HL-60/S4 treated with retinoic acid at 250 ng/mL for 4 days and 3 days (cell line): ENCODE measurements around the gene CCDC17.

ENCODE experiments used
- in situ Hi-C: fragments of 300-500 bp; cut with MboI; formaldehyde crosslinking; loops from 2 replicates; pipeline ENCODE4 v1.7.0; 2022; ENCODE audit warnings: low sequenced_read_pairs

The CCDC17 gene

DNA sequence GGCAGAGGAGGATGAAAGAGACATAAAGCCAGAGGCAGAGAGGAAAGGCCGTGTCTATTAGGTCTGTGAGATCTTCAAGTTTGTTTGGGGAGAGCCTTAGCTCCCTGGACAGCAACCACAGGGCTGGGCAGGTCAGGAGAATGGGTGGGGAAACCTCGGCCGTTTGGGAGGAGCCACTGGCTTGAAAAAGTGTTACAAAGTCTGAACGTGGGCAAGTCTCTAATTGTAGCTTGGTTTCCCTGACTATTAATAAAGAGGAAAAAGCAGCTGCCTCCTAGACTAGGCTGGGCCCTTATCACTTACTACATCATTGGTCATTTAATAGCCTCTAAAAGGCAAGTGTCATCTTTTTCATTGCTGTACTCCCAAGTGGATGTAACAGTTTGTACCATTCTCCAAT lies at the start of gene CCDC17:
Gene CCDC17, minus strand, starts transcription at position 83 of the 400 bp plus-strand sequence. CDS start 145 bp downstream, outside the sequence.
- in situ Hi-C loops: no loop called here

DNA sequence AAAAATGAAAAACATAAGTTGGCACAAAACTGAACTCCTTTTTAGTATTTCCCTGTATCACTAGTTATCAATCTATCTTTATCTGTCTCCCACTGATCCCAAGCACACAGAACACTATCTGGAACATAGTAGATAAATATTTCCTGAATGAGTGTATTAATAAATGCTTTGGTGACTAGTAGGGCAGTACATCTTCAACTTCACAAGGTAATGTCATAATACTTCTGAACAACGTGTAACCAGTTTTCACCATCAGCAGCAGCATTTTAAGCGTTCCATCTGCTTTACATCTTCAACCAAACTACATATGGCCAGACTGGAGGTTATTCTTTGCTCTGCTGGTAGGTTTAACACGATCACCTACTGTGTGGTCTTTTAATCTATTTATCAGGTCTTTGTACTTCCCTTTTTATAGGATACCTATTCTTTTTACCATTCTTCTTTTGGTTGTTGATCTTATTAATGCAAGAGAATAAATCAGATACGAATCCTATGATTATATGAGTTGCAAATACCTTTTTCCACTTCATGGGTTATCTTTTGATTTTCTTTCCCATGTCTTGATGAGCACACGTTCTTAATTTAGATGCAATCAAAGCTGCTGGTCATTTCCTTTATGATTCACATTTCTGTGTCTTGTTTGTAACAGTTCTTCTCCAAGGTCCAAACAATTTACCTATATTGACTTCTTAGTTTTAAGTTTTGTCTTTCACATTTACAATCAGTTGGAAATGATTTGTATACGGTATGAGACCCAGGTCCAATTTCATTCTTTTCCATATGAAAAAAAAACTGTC lies 46.2 kb upstream of the CCDC17 start:
- in situ Hi-C loops: no loop called here

DNA sequence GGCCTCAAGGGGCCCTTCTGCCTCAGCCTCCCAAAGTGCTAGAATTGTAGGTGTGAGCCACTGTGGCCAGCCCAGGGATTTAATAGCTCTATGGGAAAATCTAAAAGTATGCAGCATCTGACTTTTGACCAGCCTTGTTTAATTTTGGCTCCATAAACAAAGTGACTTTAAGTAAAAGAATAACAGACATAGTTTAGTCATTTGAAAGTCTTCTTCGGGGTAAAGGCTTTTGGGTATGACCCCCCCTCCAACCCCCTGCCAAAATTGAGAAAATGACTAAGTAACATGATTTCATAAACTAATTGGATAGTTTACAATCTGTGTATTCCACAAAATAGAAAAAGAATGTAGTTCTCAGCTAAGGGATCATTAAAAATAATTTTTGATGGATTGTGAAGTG lies 45.5 kb upstream of the CCDC17 start:
- in situ Hi-C loops: no loop called here

DNA sequence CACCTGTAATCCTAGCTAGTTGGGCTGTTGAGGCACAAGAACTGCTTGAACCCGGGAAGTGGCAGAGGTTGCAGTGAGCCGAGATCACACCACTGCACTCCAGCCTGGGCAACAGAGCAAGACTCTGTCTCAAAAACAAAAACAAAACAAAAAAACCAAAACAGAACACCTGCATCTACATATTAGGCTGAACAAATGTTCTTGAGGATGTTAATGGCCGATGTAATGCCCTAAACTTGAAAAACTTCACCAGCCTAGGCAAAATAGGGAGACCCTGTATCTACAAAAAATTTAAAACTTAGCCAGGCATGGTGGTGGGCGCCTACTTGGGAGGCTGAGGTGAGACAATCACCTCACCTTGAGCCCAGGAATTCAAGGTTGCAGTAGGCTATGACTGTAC lies 44.7 kb upstream of the CCDC17 start:
- in situ Hi-C loops: no loop called here

DNA sequence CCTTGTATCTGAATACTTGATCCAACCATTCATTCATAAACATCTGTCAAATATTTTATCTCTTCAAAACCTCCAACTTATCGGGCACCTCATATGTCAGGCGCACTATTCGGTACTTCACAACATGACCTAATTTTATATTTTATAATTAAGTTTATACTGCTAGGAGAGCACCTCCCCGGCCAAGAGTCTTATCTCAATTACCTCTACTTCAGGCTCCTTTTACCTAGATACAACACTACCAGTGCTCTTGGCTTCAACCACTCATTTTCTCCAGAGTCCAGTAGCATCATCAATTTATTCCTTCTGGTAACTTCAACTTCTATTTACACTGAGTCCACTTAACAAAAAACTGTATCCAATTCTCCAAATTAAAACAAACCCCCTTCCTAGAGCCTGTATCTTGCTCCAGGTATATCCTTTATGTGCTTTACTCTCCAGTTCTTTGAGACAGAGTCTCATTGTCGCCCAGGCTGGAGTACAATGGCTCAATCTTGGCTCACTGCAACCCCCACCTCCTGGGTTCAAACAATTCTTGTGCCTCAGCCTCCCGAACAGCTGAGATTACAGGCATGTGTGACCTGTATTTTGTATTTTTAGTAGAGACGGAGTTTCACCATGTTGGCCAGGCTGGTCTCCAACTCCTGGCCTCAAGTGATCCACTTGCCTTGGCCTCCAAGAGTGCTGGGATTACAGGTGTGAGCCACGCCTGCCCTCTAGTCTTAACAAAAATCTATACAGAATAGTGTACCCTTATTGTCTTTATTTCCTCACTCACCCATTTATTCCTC lies 43.7 kb upstream of the CCDC17 start:
- in situ Hi-C loops: no loop called here

DNA sequence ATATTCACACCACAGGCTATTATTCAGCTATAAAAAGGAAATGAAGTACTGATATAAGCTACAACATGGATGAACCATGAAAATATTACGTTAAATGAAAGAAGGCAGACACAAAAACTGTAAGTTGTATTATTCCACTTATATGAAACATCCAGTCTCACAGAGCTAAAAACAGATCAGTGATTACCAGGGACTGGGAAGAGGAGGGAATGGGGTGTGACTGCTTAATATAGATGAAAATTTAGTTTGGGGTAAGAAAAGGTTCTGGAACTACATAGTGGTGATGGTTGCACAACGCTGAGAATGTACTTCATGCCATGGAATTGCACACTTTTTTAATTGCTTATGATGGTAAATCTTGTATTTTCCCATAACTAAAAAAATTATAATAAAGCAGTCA lies 43.0 kb upstream of the CCDC17 start:
- in situ Hi-C loops: no loop called here

DNA sequence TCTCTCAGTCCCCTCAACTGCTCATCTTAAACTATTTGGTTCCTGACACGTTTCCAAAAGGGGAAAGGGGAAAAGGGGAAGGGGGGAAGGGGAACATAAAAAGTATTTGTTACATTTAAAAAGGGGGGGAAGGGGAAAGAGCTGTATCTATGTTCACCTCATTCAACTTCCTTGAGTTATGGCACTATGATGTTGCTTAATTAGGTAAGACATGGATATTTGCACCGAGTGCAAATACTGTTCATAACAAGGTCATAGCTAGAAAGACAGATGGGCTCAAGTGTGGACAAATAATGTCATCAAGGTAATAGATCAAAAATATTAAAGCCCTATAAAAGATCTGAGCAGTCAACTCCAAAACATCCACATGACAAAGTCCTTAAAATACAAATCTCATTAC lies 36.5 kb upstream of the CCDC17 start:
- in situ Hi-C loops: no loop called here

DNA sequence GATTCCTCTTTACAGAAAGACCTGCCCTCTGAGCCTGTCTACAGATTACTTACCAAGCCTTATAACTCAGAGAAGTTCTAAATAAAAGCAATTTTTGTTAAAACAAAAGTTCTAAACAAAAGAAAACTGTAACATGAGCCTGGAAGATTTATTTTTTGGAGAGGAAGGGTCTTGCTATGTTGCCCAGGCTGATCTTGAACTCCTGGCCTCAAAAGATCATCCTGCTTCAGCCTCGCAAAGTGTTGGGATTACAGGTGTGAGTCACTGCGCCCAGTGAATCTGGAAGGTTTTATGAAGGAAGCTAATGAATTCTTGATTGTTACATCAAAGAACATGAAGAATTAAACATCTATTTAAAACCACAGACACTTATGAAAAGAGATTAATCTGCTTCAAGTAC lies 35.4 kb upstream of the CCDC17 start:
- in situ Hi-C loops: no loop called here

DNA sequence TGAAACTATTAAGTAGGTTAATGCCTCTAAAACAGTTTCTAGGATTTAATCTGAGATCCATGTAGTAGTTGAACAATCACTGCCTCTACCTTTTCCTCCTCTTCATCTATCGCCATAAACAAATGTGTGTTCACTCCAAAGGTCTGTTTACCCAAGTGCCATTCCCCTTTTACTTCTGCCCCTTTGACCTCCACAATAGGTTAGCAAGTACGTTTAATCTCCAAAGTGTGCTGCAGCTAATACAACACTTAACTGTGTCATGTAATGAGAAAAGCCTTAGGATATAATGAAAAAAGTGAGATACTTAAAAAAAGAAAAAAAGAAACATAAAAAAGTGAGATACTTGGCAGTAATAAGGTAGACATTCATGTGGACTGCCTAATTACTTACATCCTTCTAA lies 34.3 kb upstream of the CCDC17 start:
- in situ Hi-C loops: no loop called here

DNA sequence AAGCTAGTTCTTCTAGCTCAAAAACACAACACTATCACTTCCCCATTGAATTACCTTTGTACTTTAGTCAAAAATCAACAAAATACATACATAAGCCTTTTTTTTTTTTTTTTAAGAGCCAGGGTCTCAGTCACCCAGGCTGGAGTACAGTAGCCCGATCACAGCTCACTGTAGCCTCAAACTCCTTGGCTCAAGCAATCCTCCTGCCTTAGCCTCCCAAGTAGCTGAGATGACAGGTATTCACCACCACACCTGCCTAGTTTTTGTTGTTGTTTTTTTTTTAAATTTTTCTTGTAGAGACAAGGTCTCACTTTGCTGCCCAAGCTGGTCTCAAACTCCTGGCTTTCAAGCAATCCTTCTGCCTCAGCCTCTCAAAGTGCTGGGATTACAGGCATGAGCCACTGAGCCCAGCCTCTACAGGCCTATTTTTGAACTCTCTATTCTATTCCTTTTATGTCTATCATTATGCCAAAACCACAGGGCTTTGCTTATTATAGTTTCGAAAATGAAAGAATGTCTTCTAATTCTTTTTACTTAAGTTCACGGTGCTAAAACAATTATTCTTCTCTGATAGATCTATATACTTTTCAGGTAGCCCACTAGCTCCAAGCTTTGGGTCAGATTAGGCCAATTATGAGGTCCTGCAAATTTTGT lies 32.8 kb upstream of the CCDC17 start:
- in situ Hi-C loops: no loop called here

DNA sequence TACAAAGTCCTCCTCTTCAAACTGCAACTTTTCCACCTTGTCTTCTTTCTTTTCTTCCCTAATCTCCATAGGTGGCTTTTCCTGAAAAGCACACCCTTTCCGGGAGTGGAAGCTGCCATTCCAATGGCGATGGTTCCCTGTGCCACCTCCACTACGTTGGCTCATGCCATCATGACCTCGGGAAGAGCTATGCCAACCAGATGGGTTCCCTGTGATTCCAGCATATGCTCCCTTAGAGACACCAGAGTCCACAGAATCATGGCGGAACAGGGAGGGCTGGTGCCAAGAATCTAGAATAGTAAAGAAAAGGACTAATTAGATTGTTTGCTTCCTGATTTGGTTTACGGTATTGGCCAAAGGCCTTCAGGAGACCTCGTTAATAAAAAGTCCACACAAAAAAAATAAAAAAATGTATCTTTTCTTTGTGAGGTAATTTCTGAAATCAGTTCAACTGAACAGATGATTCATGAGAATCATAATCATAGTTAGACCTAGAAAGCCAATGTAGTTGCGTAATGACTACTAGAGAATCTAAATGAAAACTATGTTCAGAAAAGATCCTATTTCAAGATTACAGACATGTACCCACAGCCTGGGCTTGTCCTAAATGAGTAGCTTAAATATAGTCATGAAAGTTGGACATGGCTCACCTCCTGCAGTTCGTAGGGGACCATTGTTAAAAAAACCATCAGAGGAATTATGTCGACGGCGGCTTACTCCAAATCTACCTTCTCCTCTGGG lies 30.9 kb upstream of the CCDC17 start:
- in situ Hi-C loops: no loop called here

DNA sequence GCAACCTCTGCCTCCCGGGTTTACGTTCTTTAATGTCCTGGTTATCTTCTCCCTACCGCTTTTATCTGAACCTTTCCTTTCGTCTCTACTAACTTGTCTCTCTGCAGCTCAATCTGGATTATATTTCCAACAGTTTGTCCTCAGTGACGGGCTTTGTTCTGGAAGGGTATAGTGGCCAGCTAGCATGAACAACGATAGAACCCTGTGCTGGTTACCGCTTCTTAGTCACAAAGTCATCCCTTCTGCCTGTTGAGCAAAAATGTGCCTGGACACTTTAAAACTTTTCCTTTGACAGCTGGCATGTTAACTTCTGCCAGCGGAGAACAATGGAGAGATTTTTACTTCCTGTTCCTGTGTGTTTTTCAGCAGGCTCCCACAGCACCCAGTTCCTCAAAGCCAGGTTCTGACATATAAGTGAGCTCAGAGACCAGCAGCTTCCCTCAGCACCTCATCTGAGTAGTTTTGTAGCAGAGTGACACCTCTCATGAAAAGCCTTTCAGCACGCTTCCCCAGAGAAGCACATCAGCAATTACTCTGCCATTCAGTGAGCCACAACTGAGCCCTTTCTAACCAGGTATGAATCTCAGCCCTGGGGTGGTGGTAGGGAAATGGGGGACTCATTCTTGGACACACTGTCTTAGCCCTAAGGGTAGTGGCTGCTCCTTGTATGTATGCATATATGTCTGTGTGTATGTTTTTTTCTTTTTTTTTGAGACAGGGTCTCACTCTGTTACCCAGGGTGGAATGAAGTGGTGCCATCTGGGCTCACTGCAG lies 23.6 kb upstream of the CCDC17 start:
- in situ Hi-C loops: no loop called here

DNA sequence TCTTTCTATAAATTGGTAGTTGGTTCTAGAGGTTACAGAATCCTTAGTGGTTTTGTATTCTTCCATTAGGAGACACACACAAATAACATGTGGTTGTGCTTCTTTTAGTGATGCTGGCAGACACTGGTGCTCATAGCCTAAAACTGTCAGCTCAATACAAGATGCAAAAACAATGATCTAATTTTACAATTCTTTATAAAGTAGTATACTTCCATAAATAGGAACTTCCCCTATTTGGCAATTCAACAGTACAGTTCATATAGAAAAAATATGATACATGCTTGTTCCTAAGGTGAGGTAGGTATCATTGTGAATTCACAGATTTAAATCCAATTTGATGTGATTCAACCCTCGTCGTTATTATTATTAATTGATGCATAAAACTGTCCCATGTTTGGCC lies 20.8 kb upstream of the CCDC17 start:
- in situ Hi-C loops: no loop called here

DNA sequence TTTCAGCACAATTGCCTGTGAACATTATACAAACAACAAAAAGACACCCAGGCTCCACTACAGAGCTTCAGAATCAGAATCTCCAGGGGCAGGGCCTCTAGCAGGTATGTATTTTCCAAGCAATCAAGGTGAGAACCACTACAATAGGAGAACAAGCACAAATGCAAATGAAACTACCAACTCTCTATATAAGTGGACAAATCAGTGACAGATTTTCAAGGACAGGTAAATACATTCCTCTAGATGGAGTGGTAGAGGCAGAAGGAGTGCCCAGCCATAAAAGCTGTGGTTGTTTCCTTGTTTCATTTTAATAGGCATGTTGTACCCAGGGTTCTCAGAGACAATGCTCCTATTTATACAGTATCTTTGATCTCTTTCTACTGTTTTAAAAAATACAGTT lies 20.1 kb upstream of the CCDC17 start:
- in situ Hi-C loops: no loop called here

DNA sequence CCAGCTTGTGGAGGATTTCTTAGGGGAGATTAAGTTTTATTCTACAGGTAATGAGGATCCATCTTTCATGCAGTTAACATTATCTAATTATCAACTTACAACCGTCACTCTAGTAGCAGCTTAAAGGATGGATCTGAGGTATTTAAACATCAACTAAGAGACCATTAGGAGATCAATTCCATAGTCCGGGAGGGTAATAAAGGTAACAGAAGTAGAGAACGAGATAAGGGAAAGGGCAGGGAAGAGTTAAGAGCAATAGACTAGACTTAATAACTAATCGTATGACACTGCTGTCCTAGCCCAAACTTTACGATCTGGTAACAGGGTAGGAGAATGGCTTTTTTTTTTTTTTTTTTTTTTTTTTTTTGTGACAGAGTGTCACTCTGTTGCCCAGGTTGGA lies 19.5 kb upstream of the CCDC17 start:
- in situ Hi-C loops: no loop called here

DNA sequence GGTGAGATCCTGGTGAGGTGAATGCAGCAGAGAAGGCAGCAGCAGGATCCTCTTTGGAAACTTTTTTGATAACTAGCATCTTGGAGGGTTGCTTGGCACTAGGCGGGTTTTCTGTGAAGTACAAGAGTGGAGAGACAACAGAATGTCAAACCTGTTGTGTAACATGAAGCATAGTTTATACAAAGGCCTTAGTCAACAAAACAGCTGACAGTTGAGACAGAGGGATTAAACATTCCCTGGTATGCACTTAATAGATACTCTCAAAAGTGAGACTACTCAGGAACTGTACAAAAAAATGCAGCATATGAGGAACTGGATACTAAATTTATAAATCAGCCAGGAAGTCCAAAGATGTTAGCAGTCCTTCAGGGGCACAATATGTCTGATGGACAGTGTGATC lies 16.4 kb upstream of the CCDC17 start:
- in situ Hi-C loops: no loop called here

DNA sequence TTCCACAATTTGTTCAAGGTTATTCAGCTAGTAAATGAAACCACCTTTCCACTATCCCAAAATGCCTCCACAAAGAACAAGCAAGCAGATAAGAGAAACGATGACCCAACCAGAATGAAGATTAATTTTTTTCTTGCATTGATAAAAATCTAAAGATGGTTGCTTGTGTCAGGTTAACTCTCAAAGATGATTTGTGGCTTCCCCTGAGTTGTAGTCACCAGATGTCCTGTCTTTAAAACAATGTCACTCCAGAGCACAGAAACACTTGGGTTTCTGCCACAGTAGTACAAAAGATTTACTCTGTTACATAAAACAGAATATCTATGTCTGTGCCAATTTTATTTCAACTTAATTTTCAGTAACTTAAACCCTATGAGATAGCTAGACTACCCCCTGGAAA lies 11.4 kb upstream of the CCDC17 start:
- in situ Hi-C loops: no loop called here

DNA sequence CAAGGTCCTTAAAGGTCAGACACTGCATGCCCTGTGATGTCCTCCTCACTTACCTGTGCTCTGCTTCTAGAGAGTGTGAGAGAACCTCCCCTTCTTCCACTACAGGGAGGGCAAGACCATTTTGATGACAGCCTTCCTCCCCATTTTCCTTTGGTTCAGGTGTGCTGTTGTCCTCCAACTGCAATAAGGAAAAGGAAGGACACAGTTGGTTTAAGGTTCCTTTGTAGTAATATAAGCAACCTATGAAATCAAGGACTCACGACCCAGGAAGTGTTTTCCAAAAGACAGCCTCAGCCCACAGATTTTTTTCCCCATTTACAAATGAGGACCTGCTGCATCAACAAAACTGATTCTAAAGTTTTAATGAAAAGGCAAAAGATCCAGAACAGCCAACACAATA lies 6.6 kb upstream of the CCDC17 start:
- in situ Hi-C loops: no loop called here

DNA sequence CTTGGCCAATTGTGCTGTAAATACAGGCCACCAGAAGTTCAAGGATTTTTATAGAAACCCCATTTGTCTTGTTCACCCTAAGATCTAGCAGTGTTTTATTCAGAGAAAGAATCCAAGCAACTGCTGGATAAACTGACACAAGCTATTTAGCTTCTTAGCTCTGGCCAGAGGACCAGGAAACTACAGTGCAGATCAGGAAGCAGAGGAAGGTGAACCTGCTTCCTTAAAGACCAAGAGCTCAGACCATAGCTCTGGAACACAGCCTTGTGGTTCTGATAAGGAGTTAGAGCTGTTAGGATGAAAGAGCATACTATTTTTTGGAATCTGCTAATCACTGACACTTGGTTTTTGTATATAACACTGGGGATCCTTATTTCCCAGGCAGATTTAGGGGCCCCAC lies 5.2 kb upstream of the CCDC17 start:
- in situ Hi-C loops: no loop called here
